NCI-H2196 treated with DMSO at 0.1 percent for 48 hours (cell line): ENCODE measurements around the gene ZBTB7C.

Source experiments
- DNase-seq: peaks from one replicate; lab custom pipeline; 2025; ENCODE audit not compliant: unreplicated experiment; lab: John Stamatoyannopoulos, UW

ZBTB7C gene

GRCh38 chr18:48326901-48327675 lies 82.1 kb downstream of the ZBTB7C start:
- no peak for DNase-seq

- no peak for DNase-seq
These were observed 84.0 kb downstream of the ZBTB7C start for GRCh38 chr18:48325115-48325665.

- no peak for DNase-seq
These were observed 84.5 kb downstream of the ZBTB7C start for GRCh38 chr18:48324651-48325050.

- no peak for DNase-seq
These were observed 86.0 kb downstream of the ZBTB7C start for GRCh38 chr18:48323151-48323550.

GRCh38 chr18:48321536-48321935 lies 87.6 kb downstream of the ZBTB7C start:
- no peak for DNase-seq

GRCh38 chr18:48321121-48321520 lies 88.1 kb downstream of the ZBTB7C start:
- no peak for DNase-seq

- no peak for DNase-seq
These were observed 88.6 kb downstream of the ZBTB7C start for GRCh38 chr18:48320639-48320945.

GRCh38 chr18:48319801-48320638 lies 89.2 kb downstream of the ZBTB7C start:
- DNase-seq = peak; percentile 92

- DNase-seq = no peak
These were observed 90.7 kb downstream of the ZBTB7C start for GRCh38 chr18:48318436-48318835.

GRCh38 chr18:48317781-48318381 lies 91.3 kb downstream of the ZBTB7C start:
- no peak for DNase-seq

GRCh38 chr18:48316177-48316576 lies 93.0 kb downstream of the ZBTB7C start:
- DNase-seq = no peak

GRCh38 chr18:48314690-48315089 lies 94.5 kb downstream of the ZBTB7C start:
- no peak for DNase-seq

- DNase-seq = no peak
These were observed 95.4 kb downstream of the ZBTB7C start for GRCh38 chr18:48313792-48314191.

GRCh38 chr18:48312066-48312465 lies 97.1 kb downstream of the ZBTB7C start:
- DNase-seq = no peak

GRCh38 chr18:48310999-48311398 lies 98.2 kb downstream of the ZBTB7C start:
- no peak for DNase-seq

- no peak for DNase-seq
These were observed 98.8 kb downstream of the ZBTB7C start for GRCh38 chr18:48310353-48310752.

- no peak for DNase-seq
These were observed 100.2 kb downstream of the ZBTB7C start for GRCh38 chr18:48308755-48309575.

- DNase-seq = no peak
These were observed 101.1 kb downstream of the ZBTB7C start for GRCh38 chr18:48308027-48308635.

- no peak for DNase-seq
These were observed 102.3 kb downstream of the ZBTB7C start for GRCh38 chr18:48306838-48307237.

- DNase-seq = no peak
These were observed 104.1 kb downstream of the ZBTB7C start for GRCh38 chr18:48304906-48305693.
